ENCODE results near the gene ENDOV.

DNA sequence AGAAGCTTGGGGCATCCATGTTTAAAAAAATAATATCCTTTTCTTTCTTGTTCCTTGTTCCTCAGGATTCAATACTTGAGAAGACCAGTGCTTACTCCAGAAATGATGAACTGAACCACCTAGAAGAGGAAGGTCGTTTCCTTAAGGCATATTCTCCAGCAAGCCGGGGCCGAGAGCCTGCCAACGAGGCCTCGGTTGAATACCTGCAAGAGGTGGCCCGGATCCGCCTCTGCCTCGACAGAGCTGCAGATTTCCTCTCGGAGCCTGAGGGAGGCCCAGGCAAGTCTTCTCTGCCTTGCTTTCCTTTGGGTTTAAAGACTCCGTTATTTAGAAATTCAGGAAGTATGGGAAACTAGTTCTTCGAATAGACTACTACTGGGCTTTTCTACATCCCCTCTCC is 42.5 kb upstream of the ENDOV start:
- TF ChIP-seq, protein P1, sequence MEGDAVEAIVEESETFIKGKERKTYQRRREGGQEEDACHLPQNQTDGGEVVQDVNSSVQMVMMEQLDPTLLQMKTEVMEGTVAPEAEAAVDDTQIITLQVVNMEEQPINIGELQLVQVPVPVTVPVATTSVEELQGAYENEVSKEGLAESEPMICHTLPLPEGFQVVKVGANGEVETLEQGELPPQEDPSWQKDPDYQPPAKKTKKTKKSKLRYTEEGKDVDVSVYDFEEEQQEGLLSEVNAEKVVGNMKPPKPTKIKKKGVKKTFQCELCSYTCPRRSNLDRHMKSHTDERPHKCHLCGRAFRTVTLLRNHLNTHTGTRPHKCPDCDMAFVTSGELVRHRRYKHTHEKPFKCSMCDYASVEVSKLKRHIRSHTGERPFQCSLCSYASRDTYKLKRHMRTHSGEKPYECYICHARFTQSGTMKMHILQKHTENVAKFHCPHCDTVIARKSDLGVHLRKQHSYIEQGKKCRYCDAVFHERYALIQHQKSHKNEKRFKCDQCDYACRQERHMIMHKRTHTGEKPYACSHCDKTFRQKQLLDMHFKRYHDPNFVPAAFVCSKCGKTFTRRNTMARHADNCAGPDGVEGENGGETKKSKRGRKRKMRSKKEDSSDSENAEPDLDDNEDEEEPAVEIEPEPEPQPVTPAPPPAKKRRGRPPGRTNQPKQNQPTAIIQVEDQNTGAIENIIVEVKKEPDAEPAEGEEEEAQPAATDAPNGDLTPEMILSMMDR (IDR thresholded peaks at IDR 0.05) = no peak
- TF ChIP-seq EZH2 (IDR thresholded peaks at IDR 0.05) = no peak
- TF ChIP-seq EZH2phosphoT487 (IDR thresholded peaks at IDR 0.05) = no peak
